Ishikawa (cell line): Measurements from ENCODE around the gene TMEM54.

Source experiments
- CEBPB ChIP-seq: IDR thresholded peaks from 2 replicates; pipeline ENCODE4 v1.6.1; 2012
- CREB1 ChIP-seq: IDR thresholded peaks from 2 replicates; pipeline ENCODE4 v1.6.1; 2012; ENCODE audit warnings: low read depth
- EGR1 ChIP-seq: IDR thresholded peaks from 2 replicates; pipeline ENCODE4 v1.6.1; 2012
- EP300 ChIP-seq: IDR thresholded peaks from 2 replicates; pipeline ENCODE4 v1.6.1; 2012; ENCODE audit warnings: borderline replicate concordance
- FOXM1 ChIP-seq: IDR thresholded peaks from 2 replicates; pipeline ENCODE4 v1.6.1; 2012; ENCODE audit warnings: low read depth, borderline replicate concordance
- NFIC ChIP-seq: IDR thresholded peaks from 2 replicates; pipeline ENCODE4 v1.6.1; 2012
- RAD21 ChIP-seq: IDR thresholded peaks from 2 replicates; pipeline ENCODE4 v1.6.1; 2012; ENCODE audit warnings: low read depth
- TAF1 ChIP-seq: IDR thresholded peaks from 2 replicates; pipeline ENCODE4 v1.6.1; 2012; ENCODE audit warnings: low read depth, mild to moderate bottlenecking
- TCF12 ChIP-seq: IDR thresholded peaks from 2 replicates; pipeline ENCODE4 v1.6.1; 2012; ENCODE audit warnings: low read depth
- TEAD4 ChIP-seq: IDR thresholded peaks from 2 replicates; pipeline ENCODE4 v1.6.1; 2012
- YY1 ChIP-seq: IDR thresholded peaks from 2 replicates; pipeline ENCODE4 v1.6.1; 2012; ENCODE audit warnings: low read depth
- ZBTB7A ChIP-seq: IDR thresholded peaks from 2 replicates; pipeline ENCODE4 v1.6.1; 2012; ENCODE audit warnings: low read depth
- TF ChIP-seq, protein P1 (sequence below): IDR thresholded peaks from 2 replicates; pipeline ENCODE4 v1.6.1; 2012
- TF ChIP-seq, protein P2 (sequence below): IDR thresholded peaks from 2 replicates; pipeline ENCODE4 v1.6.1; 2012
- TF ChIP-seq, protein P3 (sequence below): IDR thresholded peaks from 2 replicates; pipeline ENCODE4 v1.6.1; 2012; ENCODE audit warnings: low read depth, mild to moderate bottlenecking

TMEM54 gene

DNA sequence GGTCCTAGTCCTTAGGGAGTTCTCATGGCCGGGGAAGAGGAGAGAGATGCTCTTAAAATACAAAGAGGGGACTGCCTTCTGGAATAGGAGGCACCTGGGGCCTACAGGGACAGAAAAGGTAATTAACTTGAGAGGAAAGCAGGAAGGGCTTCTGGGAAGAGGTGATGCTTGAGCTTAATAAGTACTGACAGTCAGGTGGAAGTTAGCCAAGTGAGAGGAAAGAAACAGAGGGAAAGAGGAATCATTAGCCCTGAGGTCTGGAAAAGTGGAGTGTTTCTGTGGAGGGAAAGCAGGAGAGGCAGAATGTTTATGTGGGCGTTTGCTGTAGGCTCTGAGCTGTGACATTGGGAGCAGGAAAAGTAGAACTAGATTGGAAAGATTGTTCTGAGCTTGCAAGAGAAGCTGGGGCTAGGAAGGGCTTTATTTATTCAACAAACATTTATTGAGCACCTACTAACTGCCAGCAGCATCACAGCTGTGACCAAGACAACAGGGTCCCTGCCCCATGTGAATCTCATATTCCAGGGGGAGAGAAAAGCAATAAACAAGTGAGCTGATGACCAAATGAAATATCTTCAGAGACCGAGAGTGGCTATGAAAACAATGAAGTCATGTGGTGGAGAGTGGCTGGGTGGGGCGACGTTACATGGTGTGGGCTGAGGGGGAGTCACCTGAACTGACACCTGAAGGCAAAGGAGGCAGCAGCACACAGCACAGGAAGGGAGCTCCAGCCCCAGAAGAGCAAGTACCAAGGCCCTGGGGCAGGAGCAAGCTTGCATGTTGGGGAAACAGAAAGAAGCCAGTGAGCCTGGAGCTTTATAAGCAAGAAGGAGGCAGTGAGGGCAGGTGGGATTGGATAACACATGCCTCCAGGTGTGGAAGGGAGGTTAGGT lies 26.1 kb downstream of the TMEM54 start:
- no peak for TF ChIP-seq CEBPB
- TF ChIP-seq, protein P1, sequence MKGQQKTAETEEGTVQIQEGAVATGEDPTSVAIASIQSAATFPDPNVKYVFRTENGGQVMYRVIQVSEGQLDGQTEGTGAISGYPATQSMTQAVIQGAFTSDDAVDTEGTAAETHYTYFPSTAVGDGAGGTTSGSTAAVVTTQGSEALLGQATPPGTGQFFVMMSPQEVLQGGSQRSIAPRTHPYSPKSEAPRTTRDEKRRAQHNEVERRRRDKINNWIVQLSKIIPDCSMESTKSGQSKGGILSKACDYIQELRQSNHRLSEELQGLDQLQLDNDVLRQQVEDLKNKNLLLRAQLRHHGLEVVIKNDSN, result no peak
- no peak for TF ChIP-seq TCF12
- no peak for TF ChIP-seq EP300
- TF ChIP-seq, protein P2, sequence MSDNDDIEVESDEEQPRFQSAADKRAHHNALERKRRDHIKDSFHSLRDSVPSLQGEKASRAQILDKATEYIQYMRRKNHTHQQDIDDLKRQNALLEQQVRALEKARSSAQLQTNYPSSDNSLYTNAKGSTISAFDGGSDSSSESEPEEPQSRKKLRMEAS, result no peak

DNA sequence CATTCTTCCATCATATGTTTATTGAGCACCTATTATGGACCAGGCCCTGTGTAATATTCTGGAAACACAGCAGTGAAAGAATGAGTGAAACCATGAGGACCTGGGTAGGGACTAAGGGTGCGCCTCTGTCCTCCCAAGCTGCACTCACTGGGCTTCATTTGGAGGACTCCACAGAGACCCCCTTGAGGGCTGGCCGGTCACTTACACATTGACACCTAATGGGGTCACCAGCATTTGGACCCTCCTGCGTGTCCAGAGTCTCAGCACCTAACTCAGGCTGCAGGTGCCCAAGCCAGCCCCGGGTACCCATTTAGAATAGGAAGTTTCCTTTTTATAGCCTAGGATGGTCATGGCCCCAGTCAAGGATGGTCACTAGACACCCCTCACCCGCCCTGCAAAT lies 27.7 kb downstream of the TMEM54 start:
- no peak for TF ChIP-seq RAD21
- no peak for TF ChIP-seq CREB1
- TF ChIP-seq ZBTB7A, result no peak
- TF ChIP-seq, protein P2, result no peak
- TF ChIP-seq, protein P1, result no peak
- no peak for TF ChIP-seq TEAD4
- TF ChIP-seq, protein P3, sequence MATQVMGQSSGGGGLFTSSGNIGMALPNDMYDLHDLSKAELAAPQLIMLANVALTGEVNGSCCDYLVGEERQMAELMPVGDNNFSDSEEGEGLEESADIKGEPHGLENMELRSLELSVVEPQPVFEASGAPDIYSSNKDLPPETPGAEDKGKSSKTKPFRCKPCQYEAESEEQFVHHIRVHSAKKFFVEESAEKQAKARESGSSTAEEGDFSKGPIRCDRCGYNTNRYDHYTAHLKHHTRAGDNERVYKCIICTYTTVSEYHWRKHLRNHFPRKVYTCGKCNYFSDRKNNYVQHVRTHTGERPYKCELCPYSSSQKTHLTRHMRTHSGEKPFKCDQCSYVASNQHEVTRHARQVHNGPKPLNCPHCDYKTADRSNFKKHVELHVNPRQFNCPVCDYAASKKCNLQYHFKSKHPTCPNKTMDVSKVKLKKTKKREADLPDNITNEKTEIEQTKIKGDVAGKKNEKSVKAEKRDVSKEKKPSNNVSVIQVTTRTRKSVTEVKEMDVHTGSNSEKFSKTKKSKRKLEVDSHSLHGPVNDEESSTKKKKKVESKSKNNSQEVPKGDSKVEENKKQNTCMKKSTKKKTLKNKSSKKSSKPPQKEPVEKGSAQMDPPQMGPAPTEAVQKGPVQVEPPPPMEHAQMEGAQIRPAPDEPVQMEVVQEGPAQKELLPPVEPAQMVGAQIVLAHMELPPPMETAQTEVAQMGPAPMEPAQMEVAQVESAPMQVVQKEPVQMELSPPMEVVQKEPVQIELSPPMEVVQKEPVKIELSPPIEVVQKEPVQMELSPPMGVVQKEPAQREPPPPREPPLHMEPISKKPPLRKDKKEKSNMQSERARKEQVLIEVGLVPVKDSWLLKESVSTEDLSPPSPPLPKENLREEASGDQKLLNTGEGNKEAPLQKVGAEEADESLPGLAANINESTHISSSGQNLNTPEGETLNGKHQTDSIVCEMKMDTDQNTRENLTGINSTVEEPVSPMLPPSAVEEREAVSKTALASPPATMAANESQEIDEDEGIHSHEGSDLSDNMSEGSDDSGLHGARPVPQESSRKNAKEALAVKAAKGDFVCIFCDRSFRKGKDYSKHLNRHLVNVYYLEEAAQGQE, result no peak
- TF ChIP-seq EGR1, result no peak
- TF ChIP-seq YY1, result no peak
- no peak for TF ChIP-seq EP300
- TF ChIP-seq TAF1, result no peak
- no peak for TF ChIP-seq NFIC
- no peak for TF ChIP-seq TCF12
- no peak for TF ChIP-seq CEBPB
- no peak for TF ChIP-seq FOXM1

DNA sequence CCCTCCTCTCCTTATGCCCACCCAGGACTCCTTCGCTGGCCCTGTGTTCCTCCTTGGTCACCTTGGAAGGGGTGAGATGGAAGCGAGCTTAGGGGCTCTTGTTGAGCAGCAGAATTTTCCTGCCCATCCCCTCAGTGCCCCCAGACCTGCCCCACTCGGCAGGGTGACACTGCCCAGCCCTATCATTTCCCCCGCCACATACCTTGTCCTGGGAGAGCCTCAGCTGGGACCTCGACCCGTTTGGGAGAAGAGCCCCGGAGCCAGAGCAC lies 29.1 kb downstream of the TMEM54 start:
- no peak for TF ChIP-seq YY1
- no peak for TF ChIP-seq TCF12
- TF ChIP-seq EGR1, result no peak
- TF ChIP-seq ZBTB7A, result no peak
- no peak for TF ChIP-seq RAD21
- no peak for TF ChIP-seq CEBPB

DNA sequence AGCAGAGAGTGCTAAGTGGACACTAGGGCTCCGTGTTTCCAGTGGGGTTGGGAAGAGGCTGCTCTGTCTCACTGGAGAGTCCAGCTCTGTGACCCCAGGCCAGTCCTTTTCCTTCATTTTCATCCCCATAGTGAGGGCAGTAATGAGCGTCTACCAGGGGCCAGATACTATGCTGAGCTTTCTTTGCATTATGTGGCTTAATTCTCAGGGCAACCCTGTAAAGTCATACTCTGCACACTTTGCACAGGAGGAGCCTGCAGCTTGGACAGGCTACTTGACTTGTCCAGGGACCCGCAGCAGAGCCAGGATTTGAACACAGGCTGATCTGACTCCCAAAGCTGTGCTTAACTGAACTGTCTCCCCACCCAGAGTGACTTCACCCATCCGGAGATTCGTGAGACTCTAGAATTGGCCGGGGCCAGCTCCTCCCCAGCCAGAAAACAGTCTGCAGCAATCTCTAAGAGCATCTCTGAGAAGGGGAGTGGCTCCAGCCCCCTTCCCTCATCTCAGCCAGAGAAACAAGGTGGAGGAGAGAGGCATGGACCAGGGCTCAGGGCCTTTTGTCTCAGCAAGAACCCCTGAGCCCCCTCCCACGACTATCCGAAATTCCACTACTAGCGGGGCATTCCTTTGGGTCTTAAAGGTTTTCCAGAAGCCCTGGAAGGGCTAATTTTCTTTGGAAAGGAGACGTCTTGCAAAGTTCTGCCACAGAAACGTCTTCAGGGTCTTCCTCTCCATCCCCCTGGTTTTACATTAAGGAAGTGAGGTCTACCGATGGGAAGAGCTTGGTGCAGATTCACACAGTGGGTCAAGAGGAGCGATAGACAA lies 29.6 kb downstream of the TMEM54 start:
- TF ChIP-seq CREB1 (no peak), NFIC (no peak), RAD21 (no peak), EP300 (no peak), YY1 (no peak), FOXM1 (no peak), CEBPB (no peak), ZBTB7A (no peak), TEAD4 (no peak), EGR1 (no peak), TAF1 (no peak), TCF12 (no peak)
- TF ChIP-seq, protein P2, result no peak
- TF ChIP-seq, protein P3, result no peak
- TF ChIP-seq, protein P1, result no peak
